NCI-H2029 (cell line): ENCODE results near the gene PPY.
"Not testable (repeated sequence)": the region's sequence is repeated elsewhere in the genome, so short reads cannot be mapped to it uniquely, and the experiment has no call there.

Experiments
- DNase-seq: peaks from one replicate; lab custom pipeline; 2025; lab: John Stamatoyannopoulos, UW

Gene PPY

DNA sequence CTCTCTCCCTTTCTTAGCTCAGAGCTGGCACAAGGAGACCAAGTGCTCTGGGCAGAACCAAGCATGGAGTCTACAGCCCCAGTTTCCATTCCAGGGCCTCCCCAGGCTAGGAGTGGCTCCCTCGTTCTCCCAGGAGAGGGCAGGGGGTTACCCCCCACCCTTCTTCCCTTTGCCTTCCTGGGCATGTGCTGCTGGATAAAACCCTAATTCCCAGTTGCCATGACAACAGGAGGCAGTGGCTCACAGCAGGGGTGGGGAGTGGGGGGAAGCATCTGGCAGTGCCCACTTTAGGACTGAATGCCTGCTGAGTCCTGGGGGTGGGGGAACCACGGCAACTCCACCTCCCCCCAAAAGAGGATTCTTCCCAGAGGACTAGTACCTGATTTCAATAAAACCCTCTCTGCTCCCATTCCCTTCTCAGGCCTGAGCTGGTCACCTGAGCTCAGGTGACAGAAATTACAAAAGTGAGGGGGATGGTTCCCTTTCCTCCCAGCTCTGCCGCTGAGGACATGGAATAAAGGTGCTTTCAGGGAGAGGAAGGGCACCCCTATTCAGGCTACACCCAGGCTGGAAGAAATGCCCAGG is 36.8 kb downstream of the PPY start:
- no peak for DNase-seq

DNA sequence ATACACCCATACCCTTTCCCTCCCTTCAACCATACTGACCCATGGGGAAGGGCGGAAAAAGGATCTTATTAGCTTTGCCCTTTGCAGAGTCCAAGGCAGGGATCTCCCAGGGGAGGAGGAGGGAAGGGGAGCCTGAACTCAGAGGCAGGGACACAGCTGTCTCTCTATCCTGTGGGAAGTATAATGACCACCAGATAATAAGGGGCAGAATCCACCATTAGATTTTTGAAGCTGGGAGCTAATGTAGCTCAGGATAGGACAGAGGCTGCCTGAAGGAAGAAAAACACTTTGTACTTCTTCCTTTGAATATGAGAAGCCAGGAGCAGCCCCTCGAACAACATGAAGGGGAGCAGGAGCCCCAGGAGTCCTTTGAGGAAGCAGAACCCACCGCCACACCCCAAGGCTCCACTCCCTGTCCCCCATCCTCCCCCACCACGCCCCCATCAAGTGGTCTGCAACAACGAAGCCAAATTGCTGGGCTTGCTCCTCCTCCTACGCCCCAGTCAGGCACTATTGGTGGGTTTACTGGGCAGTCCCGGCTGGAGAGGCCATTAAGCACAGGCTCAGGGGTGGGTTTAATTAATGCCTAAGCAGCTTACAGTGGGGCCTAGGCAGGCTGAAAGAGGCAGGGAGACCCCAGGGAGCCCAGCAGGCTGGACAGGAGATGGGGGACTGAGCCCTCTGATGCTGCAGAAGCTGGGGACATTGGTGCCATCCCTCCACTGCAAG is 40.3 kb downstream of the PPY start:
- DNase-seq, result no peak

DNA sequence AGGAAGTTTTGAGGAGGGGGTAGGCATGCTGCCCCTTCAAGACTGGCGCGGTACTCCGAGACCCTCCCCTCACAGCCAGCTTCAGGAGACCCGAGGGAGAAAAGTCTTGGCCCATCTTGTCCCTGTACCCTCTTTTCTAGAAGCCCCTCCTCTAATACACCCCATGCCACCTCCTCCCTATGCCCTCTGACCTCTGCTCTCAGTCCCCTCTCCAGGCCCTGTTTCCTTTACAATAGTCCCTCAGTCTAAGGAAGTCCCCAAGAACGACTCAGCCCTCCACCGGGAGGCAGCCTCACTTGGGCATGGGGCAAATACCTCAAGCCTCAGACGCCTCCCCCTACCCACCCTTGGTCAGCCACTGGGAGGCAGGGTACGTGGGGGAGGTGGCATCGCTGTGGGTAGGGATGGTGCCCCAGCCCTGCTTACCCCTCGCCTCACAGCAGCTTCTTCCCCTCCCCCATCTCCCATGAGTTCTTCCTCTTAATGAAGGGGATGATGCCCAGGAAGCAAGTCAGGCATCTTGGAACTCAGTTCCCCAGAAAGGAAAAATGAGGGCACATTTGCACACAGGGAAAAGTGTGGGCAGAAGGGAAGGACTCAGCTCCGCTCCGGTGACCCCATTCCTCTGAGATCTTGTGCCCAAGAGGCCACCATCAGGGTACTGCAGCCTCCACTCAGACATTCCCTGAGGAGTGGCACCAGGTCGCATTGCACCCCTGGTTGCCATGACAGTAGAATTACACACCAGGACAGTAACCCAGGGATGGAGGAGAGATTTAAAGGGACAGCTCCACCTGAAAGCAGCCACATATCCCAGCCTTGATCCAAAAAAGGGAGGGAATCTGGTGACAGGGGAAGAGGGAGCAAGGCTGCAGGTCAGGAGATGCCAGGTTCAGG is 41.2 kb downstream of the PPY start:
- no peak for DNase-seq

DNA sequence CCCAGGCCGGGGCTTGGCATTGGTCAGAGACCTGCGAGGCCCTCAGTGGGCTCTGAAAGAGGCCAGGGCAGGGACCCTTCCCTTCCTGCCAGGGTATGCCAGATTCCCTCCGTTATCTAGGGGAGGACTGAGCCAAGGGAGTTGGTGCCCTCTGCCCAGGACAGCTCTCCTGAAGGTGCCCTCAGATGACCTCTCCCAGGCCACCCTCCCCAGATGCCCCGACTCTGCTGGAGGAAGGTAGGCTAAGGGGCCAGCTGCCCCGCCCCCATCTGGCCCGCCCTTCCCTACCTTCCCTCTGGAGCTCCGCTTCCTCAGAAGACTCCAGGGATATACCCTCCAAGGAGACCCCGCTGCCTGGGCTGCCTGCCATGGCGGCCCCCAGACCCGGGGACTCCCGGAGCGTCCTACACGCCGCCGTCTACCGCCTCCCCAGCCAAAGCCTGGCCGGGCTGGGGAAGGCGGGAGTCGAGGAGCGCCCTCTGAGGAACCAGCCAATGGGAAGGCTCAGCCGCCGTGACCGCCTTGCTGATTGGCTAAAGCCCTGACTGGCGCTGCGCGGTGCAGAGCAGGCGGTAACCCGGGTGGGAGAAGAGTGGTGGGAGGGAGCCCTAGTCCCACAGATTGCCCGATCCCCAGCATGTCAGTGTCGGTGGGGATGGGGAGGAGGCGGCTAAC is 42.0 kb downstream of the PPY start:
- DNase-seq, result peak; percentile 69

DNA sequence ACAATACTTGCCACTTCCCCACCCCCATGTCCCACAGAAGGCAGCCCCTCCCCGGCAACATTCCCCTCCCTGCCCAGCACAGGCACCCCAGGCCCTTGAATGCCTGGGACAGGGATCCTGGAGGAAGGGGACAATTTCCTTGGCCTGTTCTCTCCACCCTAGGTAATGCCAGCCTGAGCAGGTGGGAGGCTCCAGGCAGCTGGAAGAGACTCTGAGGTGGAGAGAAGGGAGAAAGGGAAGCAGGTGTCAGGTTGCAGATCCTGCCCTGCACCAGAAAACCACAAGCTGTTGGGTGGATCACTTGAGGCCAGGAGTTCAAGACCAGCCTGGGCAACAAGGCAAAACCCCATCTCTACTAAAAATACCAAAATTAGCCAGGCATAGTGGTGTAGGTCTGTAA is 43.8 kb downstream of the PPY start:
- DNase-seq, result no peak

DNA sequence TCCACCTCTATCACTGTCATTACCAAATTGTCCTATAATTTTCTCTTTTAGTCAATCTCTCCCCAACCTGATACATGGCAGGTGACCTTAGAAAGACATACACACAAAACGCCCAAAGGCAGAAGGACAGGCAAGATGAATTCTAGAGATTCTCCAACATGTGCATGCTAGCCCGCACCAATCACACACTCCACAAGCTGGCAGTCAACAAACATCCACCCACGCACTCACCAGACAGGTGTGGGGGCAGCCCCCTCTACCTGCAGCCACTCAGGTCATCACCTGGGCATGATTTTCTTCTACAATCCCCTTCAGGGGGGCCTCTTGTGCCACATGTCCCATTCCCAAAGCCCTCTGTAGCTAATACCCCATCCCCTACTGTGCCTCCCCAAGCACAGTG is 44.4 kb downstream of the PPY start:
- no peak for DNase-seq

DNA sequence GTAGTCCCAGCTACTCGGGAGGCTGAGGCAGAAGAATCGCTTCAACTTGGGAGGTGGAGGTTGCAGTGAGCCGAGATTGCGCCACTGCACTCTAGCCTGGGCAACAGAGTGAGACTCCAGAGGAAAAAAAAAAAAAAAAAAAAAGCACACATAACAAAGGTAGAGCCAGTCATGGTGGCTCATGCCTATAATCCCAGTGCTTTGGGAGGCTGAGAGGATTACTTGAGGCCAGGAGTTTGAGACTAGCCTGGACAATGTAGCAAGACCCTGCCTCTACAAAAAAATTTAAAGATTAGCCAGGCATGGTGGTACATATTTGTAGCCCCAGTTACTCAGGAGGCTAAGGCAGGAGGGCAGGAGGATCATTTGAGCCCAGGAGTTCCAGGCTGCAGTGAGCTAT is 47.8 kb downstream of the PPY start:
- DNase-seq, result not testable (repeated sequence)

DNA sequence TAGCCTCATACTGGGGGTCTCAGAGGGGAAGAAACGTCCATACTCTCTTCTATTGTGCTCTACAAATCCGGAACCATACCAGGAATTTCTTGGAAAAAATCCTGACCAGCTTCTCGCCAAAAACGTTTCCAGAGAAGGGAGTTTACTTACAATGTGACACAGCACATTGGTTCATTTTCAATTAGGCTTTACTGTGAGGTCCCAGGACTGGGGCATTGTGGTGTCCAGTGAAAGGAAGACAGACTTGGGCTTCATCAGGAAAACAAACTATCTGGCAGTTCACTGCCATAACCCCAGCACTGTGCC is 49.7 kb downstream of the PPY start:
- no peak for DNase-seq

DNA sequence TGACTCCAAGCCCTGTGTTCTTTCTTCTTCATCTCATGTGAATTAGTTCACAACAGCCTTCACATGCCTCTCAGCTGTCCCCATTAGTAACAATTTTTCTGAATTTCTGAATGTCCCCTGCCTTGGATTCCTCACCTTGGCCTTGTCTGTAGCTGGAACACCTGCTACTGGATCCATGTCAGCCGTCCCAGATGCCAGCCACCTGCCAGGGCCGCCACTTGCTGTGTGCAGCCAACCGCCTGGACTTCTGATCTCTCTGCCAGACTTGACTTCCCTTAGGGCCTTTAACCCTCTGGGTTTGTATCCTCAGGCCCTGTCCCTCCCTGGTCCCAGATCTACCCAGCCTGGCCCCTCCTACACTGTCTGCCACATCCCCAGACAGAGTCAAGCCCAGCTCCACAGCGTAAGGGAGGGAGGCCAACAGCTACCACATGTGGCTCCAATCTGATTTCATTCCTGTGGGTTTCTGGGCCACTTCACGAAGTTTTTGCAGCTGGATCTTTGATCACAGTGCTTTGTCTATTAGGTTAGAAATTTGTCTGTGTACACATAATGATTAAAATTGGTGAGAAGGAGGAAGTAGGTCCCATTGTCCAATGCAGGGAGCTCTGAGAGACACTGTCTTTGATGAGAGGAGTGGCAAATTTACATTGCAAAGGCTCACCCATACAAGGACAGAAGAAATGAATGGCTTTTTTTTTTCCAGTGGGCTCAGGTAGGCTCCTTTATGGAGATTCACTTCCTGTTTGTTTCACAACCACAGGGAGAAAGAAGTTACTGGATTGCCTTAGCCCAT is 50.2 kb downstream of the PPY start:
- no peak for DNase-seq
